Mammary epithelial cell (primary cell): ENCODE data around the gene CAND2.

Experiments
- CTCF ChIP-seq, 2 donors: IDR thresholded peaks in 1 of 2; conservative IDR thresholded peaks in 1 of 2; 2 replicates each; pipeline ENCODE4 v1.5.1; 2011 to 2012; ENCODE audit warnings: inconsistent platforms in 2 of 2, low read length in 2 of 2, mild to moderate bottlenecking in 2 of 2, control low read depth in 1 of 2, low read depth in 1 of 2; ENCODE audit not compliant: insufficient read depth in 1 of 2; ENCODE audit errors: extremely low read depth in 1 of 2
- EZH2 ChIP-seq: IDR thresholded peaks from 2 replicates; pipeline ENCODE4 v1.6.1; 2012; ENCODE audit warnings: low read length, inconsistent platforms, borderline replicate concordance

DNA sequence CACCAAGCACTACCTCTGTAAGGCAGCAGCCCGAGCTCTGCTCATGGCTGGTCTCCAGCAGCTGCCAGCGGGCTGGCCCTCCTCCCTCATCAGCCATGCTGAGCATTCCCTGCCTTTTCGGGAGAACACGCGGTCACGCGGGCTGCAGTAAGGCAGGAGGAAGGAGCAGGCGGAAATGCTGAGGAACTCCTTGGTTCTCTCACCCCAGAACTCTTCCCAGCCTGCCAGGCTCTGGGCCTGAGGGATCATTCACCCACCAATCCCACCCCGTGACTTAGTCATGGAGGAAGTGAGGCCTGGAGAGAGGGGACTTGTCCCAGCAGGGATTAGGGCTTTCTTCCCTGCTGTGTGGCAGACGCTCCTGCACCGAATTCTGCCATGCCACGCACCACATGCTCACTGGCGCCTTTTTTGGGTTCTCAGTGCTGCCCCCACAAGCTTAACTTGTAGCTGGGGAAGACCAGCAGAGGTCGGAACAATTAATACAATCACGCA, 87.8 kb downstream of the CAND2 start:
- no peak for TF ChIP-seq CTCF (conservative IDR thresholded peaks at IDR 0.05 in 1 of 2, IDR thresholded peaks at IDR 0.05 in 1 of 2; ENCODE audit: extremely low read depth in 1 of 2, insufficient read depth in 1 of 2, low read depth in 1 of 2, low read length in 2 of 2)
- no peak for TF ChIP-seq EZH2
